Measurements from ENCODE around the gene CCDC137.

Gene CCDC137

DNA sequence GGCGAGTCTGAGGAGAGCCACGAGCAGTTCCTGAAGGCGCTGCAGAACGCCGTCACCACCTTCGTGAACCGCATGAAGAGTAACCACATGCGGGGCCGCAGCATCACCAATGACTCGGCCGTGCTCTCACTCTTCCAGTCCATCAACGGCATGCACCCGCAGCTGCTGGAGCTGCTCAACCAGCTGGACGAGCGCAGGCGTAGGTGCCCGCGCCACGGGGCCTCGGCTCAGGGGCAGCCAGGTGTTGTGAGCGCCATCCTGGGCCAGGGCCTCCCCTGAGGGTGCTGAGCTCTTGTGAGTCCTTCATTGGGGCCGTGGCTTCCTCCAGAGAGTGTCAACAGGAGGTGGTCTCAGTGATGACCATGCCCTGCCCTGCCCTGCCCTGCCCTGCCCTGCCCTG is 29.3 kb downstream of the CCDC137 start:
- Histone ChIP-seq H3K27ac (no peak overlapping the region), H3K4me3 (no peak overlapping the region)

GRCh38 chr17:81696218-81696941 is 29.8 kb downstream of the CCDC137 start:
- Histone ChIP-seq H3K4me3 (no peak overlapping the region), H3K27ac (no peak overlapping the region)

GRCh38 chr17:81697261-81698044 is 30.9 kb downstream of the CCDC137 start:
- Histone ChIP-seq H3K4me3 (no peak overlapping the region), H3K27ac (no peak overlapping the region)

- Histone ChIP-seq H3K4me3 (no peak overlapping the region), H3K27ac (no peak overlapping the region)
Observed at GRCh38 chr17:81700353-81701287, 34.1 kb downstream of the CCDC137 start.

- peak overlapping the region in 4 of 7 experiments; percentile 4 to 96 (median 84) for H3K4me3 ChIP-seq
Observed at GRCh38 chr17:81701288-81702071, 34.9 kb downstream of the CCDC137 start.

GRCh38 chr17:81702934-81703746 is 36.6 kb downstream of the CCDC137 start, which contains the start of gene MRPL12:
TSS of gene MRPL12 (plus strand) at chr17:81703367. CDS start at chr17:81703502, 135 bp downstream.
- peak within 1 kb of the TSS; percentile 65 to 99 (median 96) for H3K27ac ChIP-seq
- H3K4me3 ChIP-seq = peak within 1 kb of the TSS; percentile 67 to 97 (median 90)

More at GRCh38 chr17:81701288-81702071, 34.9 kb downstream of the CCDC137 start:
- peak overlapping the region in 6 of 21 experiments; percentile 12 to 98 (median 96) for H3K27ac ChIP-seq

DNA sequence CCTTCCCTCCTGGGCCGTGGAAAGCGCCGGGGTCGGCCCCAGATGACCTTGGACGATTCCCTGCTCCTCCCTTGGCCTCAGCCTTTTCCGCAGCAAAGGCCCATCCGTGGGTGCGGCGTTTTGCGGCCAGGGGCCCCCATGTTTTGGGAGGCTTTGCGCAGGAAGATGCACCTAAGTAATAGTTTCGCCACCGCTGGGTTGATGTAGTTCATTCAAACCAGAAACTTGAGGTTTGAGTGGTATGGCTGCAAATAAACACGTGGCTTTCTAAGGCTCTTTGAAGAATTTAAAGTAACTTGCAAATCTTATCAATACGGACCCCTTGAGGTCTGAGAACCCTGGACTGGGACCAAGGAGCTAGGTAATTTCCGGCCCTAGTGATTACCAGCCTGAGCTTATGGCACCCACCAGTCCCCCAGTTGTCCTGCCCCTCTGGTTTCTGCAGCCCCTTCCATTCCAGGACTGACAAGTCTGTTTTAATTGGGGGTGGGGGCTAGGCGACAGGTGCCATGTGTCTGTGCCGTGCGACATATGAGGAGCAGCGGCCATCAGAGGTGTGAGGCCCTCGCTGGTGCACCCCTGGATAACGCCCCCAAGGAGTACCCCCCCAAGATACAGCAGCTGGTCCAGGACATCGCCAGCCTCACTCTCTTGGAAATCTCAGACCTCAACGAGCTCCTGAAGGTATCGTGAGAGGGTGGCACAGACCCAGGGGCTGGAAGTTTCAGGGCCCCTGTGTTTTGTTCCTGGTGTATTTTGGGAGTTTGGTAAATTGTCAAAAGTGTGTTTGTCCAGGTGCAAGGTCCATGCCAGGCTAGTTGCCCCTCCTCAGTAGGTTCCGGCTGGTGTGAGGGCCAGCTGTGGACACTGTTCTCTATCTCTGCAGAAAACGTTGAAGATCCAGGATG is 37.5 kb downstream of the CCDC137 start:
- peak overlapping the region; percentile 67 to 97 (median 90) for H3K4me3 ChIP-seq
- H3K27ac ChIP-seq = peak overlapping the region; percentile 57 to 99 (median 96)

DNA sequence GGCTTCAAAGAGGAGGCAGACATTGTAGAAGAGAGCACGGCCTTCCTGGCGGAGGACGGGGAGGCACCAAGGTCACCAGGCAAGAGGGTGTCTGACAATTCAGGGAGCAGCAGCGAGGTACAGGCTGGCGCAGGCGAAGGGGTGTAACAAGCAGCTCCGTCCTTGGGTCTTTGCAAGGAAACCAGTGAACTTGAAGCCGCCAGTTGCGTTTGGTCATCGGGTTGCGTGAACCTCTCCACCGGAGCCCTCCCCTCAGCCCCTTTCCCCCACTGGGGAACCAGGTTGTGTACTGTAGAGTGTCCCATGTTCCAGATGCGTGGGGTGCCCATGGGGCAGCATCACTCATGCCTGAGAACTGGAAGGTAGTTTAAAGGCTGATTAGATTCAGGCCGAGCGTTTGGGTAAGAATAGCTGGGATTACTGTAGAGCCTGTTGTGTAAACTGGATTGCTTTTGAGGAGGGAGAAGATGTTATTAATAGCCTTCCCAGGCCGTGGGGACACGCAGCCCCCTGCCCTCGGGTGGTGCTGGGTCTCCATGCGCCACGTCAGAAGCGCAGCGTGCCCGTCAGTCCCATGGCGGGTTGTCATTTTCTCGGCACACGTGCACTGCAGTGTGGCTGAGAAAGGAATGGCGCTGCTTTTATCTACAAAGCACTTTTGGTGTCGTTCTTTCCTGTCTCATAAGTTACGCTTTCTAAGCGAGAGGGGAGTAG is 39.1 kb downstream of the CCDC137 start:
- no peak overlapping the region for H3K4me3 ChIP-seq
- no peak overlapping the region for H3K27ac ChIP-seq

DNA sequence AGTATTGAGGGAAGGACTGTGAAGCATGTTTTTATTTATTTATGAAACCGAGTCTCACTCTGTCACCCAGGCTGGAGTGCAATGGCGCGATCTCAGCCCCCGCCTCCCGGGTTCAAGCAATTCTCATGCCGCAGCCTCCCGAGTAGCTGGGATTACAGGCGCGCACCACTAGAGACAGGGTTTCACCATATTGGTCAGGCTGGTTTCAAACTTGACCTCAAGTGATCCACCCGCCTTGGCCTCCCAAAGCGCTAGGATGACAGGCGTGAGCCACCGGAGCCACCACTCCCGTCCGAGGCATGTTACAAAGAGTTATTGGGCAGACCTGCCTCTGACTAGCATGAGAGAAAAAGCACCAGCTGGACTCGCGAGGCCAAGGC is 39.7 kb downstream of the CCDC137 start:
- no peak overlapping the region for H3K27ac ChIP-seq
- no peak overlapping the region for H3K4me3 ChIP-seq

GRCh38 chr17:81706757-81707624 is 40.5 kb downstream of the CCDC137 start:
- no peak overlapping the region for H3K4me3 ChIP-seq
- no peak overlapping the region for H3K27ac ChIP-seq

- Histone ChIP-seq H3K4me3 (no peak overlapping the region), H3K27ac (no peak overlapping the region)
Observed at GRCh38 chr17:81707725-81708646, 41.4 kb downstream of the CCDC137 start.

DNA sequence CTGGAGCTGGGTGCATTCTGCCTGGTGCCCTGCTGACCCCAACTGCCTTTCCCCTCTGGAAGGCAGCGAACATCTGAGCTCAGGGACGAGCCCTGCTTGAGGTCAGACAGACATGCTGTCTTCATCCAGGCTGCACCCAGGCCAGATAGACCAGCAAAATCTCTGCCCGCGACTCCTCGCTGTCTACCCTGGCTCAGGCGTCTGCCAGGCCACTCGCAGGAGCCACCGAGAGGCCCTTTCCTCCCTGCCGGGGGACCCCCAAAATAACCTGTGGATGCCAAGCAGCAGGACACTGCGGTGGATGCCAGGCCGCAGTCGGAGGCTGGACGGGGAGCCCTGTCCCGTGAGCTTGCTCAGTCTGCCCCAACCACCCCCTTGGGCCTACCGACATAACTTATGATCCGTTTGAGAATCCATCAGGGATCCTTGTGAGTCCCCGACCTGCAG is 42.2 kb downstream of the CCDC137 start:
- H3K4me3 ChIP-seq = no peak overlapping the region
- no peak overlapping the region for H3K27ac ChIP-seq

DNA sequence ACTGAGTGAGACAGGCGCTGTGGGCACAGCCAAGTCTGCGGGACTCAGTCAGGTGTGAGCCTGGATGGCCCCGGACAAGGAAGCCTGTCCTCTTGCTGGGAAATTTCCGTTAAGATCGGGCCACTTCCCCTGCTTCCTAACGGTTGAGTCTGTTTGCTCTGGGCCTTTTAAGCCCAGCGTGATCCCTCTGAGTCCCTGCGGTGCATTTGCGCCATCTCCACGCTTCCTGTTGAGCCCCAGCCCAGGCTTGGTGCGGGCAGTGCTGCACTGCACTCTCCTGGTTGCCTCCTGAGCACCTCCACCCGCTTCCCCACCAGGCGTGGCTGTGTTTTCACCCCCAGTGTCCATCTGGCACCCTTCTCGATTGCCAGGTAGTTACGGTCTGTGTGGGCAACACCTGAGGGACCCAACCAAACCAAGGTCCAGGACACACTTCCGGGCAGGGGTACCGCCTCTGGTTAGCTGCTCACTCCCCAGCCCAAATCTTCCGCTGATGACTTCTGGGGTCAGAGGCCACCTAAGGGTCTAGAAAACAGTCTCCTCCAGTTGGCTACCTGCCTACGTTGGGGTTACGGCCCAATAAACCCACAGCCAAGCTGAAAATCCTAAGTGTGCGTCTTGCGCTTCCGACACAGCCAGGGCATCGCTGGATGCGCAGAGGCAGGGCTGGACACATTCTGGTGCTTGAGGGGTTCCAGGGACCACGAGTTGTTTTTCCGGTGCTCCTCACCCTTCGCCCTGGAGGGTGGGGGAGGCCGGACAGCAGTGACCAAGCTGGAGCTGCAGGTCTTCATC is 44.2 kb downstream of the CCDC137 start:
- Histone ChIP-seq H3K4me3 (peak overlapping the region in 2 of 7 experiments; percentile 79 to 84), H3K27ac (peak overlapping the region in 6 of 21 experiments; percentile 10 to 76 (median 46))

Data from skin epidermis (tissue), 12 donors.